Endothelial cell of umbilical vein (primary cell): ENCODE measurements around the gene CEP120.

ENCODE experiments used
- EZH2 ChIP-seq: IDR thresholded peaks from 2 replicates; pipeline ENCODE4 v1.6.1; 2012; ENCODE audit warnings: borderline replicate concordance, low read depth, mild to moderate bottlenecking, moderate library complexity, low read length, inconsistent platforms; ENCODE audit not compliant: severe bottlenecking
- FOS ChIP-seq: IDR thresholded peaks from 2 replicates; pipeline ENCODE4 v1.6.1; 2011; ENCODE audit warnings: mild to moderate bottlenecking, low read length, moderate library complexity, borderline replicate concordance; ENCODE audit not compliant: insufficient read depth
- GATA2 ChIP-seq: IDR thresholded peaks from 2 replicates; pipeline ENCODE4 v1.7.0; 2011; ENCODE audit warnings: low read depth, mild to moderate bottlenecking, moderate library complexity, mixed read lengths, low read length; ENCODE audit not compliant: insufficient read length, insufficient read depth
- JUN ChIP-seq: IDR thresholded peaks from 2 replicates; pipeline ENCODE4 v1.6.1; 2011; ENCODE audit warnings: borderline replicate concordance, low read depth; ENCODE audit not compliant: insufficient read length, insufficient read depth
- MYC ChIP-seq: IDR thresholded peaks from one replicate; pipeline ENCODE4 v1.6.1; 2011; ENCODE audit warnings: mild to moderate bottlenecking, low read depth, low read length
- POLR2A ChIP-seq: IDR thresholded peaks from 2 replicates; pipeline ENCODE4 v1.6.1; 2012; ENCODE audit warnings: low read depth, mild to moderate bottlenecking, control low read depth, low read length
- POLR2AphosphoS5 ChIP-seq: IDR thresholded peaks from 2 replicates; pipeline ENCODE4 v1.6.1; 2012; ENCODE audit warnings: low read depth, mild to moderate bottlenecking, control low read depth, low read length, moderate library complexity; ENCODE audit not compliant: insufficient read depth
- TF ChIP-seq, protein P1 (sequence below): IDR thresholded peaks from 2 replicates; pipeline ENCODE4 v1.6.1; 2011; ENCODE audit not compliant: insufficient read depth, insufficient read length
- TF ChIP-seq, protein P2 (sequence below), 2 donors: IDR thresholded peaks; 1 replicate in 1 of 2; 2 replicates in 1 of 2; pipeline ENCODE4 v1.5.1; 2011; ENCODE audit warnings: low read length in 2 of 2, mild to moderate bottlenecking in 2 of 2, moderate library complexity in 2 of 2, control low read depth in 1 of 2, inconsistent platforms in 1 of 2, low read depth in 1 of 2; ENCODE audit not compliant: insufficient read depth in 1 of 2; ENCODE audit errors: extremely low read depth in 1 of 2

- TF ChIP-seq POLR2AphosphoS5 = no peak
- no peak for TF ChIP-seq POLR2A
- no peak for TF ChIP-seq GATA2
- TF ChIP-seq, protein P1, sequence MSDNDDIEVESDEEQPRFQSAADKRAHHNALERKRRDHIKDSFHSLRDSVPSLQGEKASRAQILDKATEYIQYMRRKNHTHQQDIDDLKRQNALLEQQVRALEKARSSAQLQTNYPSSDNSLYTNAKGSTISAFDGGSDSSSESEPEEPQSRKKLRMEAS = no peak
- TF ChIP-seq, protein P2, sequence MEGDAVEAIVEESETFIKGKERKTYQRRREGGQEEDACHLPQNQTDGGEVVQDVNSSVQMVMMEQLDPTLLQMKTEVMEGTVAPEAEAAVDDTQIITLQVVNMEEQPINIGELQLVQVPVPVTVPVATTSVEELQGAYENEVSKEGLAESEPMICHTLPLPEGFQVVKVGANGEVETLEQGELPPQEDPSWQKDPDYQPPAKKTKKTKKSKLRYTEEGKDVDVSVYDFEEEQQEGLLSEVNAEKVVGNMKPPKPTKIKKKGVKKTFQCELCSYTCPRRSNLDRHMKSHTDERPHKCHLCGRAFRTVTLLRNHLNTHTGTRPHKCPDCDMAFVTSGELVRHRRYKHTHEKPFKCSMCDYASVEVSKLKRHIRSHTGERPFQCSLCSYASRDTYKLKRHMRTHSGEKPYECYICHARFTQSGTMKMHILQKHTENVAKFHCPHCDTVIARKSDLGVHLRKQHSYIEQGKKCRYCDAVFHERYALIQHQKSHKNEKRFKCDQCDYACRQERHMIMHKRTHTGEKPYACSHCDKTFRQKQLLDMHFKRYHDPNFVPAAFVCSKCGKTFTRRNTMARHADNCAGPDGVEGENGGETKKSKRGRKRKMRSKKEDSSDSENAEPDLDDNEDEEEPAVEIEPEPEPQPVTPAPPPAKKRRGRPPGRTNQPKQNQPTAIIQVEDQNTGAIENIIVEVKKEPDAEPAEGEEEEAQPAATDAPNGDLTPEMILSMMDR (IDR thresholded peaks at IDR 0.05; ENCODE audit: extremely low read depth in 1 of 2, insufficient read depth in 1 of 2, low read depth in 1 of 2, low read length in 2 of 2) = no peak
- TF ChIP-seq FOS = no peak
- no peak for TF ChIP-seq JUN
- TF ChIP-seq EZH2 = no peak
- TF ChIP-seq MYC = no peak
Measured at GRCh38 chr5:123427281-123427680, 4.1 kb upstream of the CEP120 start.
